Measurements from ENCODE around the gene JDP2.

GRCh38 chr14:75418850-75419768 is 8.7 kb upstream of the JDP2 start:
- no peak for TF ChIP-seq CTCF (IDR thresholded peaks at IDR 0.05; ENCODE audit: low read length)
- no peak for TF ChIP-seq EZH2 (IDR thresholded peaks at IDR 0.05; ENCODE audit: borderline replicate concordance, low read length)

Measured in OCI-LY1 (cell line).